Astrocyte of the hippocampus (primary cell): ENCODE measurements around the gene OGT.

ENCODE experiments used
- DNase-seq: peaks from one replicate; pipeline ENCODE4 v3.0.0; 2011; ENCODE audit warnings: low read depth, low spot score

Gene OGT

GRCh38 chrX:71622576-71623450 lies 89.9 kb downstream of the OGT start:
- peak; percentile 71 for DNase-seq

GRCh38 chrX:71623714-71624113 lies 90.8 kb downstream of the OGT start:
- DNase-seq = no peak

DNA sequence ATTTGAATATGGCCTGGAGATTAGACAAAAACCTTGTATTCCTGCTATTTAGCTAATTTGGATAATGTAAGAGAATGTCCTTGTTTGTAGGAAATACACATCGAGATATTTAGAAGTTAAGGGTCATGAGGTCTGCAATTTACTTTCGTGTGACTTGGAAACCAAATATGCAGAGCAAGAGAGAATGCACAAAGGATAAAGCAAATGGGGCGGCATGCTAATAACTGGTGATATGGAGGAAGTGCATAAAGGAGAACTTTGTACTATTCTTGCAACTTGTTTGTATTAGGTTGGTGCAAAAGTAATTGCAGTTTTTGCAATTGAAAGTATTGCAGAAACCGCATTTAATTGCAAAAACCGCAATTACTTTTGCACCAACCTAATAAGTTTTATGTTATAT lies 92.6 kb downstream of the OGT start:
- no peak for DNase-seq
